Stimulated activated CD8-positive, alpha-beta memory T cell treated with anti-CD3 and anti-CD28 coated beads, Interleukin-7, amount 100 ng/mL, for 24 hours (primary cell): ENCODE results near the gene KRR1.
"Not testable (repeated sequence)": the region's sequence is repeated elsewhere in the genome, so short reads cannot be mapped to it uniquely, and the experiment has no call there.

Experiments used
- DNase-seq: peaks from one replicate; pipeline ENCODE4 v3.0.0-alpha.2; 2020; ENCODE audit warnings: low read depth

Gene KRR1

DNA sequence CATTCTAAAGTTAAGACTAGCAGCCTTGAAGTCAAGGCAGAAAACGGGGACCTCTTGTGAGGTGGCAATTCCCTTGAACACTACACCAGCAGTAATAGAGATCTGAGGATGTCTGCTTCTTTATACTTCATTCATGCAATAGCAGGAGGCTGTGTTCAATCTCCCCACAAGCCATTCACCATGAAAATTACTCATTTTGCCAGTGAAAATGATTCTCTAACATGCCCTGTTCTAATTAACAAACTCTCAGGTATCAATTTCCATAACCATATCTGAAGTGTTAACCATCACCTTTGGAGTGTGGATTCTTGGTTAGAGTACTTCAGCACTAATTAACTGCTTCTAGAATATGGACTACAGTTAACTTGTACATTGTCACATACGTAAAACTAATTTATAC lies 34.3 kb downstream of the KRR1 start:
- DNase-seq = no peak

DNA sequence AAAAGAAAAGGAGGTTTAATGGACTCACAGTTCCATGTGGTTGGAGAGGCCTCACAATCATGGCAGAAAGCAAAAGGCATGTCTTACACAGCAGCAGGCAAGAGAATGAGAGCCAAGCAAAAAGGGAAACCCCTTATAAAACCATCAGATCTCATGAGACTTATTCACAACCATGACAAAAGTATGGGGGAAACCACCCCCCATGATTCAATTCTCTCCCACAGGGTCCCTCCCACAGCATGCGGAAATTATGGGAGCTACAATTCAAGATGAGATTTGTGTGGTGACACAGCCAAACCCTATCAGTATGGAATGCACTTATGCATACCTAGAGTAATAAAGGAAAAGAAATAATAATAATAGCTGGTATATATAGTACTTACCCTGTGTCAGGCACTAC lies 35.3 kb downstream of the KRR1 start:
- peak; percentile 12 for DNase-seq

DNA sequence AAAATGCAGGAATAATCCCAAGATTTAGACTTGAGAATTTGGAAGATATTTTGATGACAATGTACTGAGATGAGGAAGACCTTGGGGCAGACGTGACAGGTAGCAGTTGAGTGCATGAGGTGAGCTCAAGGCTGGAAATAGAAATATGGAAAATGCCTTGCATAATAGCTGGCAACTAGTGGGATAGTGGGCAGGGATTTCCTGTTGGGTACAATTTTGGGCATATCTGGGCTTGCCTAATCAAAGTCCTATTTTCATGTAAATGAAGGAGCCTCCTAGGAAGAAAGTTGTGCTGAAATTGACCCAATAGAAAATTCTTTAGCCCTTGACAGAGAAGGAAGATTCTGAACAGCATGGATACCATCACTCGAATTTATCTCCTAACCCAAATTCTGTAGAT lies 37.3 kb downstream of the KRR1 start:
- no peak for DNase-seq

DNA sequence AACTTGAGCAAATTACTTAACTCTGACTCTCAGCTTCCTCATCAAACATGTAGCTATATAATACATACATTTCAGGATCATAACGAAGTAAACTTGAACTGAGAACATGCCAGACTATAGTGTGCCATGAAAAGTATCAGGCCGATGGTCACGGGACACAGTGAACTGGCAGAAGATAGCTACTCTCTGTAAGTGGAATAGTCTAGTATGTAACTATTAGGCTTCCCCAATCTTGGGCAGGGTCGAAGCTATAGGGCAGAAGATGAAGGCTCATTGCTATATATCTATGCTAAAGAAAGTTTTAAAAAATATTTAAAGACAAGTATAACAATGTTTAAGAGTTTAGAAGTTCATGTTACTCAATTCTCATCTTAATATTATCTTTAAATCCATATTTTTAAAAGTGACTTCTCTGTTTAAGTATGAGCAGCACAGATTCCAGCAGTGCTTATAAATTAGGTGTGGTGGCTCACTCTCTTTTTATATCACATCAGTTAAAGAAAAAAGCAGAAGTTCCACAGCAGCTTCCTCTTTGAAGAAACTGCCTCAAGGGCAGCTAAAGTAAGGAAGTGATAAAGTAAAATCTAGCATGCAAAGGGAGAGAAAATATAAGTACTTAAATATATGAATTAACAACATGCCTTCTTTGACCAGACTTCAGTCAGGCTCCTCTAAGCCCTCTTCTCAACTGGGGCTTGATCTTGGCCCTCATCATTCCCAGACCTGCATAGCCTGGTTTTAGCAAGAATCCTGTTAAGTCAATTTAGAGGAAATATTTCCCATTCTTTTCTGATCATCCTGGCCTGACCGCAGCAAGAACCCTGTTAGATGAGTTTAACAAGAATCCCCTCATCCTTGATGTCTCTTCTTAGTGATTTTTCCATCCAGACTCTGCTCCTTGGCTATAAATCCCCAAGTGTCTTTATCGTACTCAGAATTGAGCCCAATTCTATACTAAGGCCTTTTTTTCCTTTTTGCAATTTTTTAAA lies 39.2 kb downstream of the KRR1 start:
- no peak for DNase-seq

DNA sequence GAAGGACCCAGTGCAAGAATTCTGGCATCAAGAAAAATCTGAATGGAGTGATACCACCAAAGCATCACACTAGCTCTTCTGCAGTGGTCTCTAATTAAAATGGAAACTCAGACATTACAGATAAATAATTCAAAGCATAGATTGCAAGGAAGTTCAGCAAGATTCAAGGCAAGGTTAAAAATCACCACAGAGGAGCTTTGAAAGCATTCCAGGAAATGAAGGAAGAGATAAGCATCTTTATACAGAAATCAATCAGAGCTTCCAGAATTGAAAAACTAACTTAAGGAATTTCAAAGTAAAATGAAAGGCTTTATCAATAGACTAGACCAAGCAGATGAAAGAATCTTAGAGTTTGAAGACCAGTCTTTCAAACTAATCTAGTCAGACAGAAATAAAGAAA lies 51.2 kb downstream of the KRR1 start:
- DNase-seq = no peak

DNA sequence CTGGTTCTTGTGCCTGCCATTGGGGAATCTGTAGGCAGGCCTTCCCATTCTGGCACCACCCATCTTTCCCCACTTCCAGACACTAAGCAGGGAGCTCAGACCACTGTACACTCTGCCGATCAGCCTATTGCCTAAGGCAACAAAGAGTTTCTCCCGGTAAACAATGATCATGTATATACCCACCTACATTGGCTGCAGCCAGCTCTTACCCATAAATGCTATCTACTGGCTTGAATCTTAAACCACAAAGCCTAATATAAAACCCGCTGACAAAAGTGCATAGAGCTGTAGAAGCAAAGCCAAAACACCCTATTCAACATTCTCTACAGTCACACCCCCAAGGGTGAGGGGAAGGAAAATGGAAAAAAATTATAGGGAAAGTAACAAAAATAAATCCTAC lies 51.7 kb downstream of the KRR1 start:
- DNase-seq = no peak

DNA sequence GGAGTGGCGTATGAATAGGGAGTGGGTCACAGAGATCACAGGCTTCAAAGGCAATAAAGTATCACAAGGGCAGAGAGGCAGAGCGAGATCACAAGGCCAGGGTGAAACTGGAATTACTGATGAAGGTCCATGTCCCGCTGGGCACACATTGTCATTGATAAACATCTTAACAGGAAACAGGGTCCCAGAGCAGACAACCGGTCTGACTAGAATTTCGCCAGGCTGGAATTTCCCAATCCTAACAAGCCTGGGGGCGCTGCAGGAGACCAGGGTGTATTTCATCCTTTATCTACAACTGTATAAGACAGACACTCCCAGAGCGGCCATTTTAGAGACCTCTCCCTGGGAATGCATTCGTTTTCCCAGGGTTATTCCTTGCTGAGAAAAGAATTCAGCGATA lies 53.5 kb downstream of the KRR1 start:
- DNase-seq = not testable (repeated sequence)

DNA sequence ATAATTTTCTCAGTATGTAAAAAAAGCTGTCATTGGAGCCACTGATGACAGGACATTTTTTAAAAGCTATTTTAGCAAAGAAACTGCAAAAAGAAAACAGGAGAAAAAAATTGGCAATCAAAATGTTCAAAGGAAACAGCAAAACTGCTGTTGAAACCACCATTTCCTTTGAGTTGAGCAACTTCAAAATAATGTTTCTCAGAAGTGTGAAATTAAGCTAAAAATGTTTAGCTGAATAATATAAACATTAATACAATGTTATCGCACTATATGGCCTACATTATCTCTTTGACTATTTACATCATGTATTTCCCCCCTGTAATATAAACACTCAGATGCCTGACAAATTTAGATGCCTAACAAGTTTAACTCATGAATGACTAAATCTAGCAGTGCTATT lies 54.2 kb downstream of the KRR1 start:
- DNase-seq = no peak

DNA sequence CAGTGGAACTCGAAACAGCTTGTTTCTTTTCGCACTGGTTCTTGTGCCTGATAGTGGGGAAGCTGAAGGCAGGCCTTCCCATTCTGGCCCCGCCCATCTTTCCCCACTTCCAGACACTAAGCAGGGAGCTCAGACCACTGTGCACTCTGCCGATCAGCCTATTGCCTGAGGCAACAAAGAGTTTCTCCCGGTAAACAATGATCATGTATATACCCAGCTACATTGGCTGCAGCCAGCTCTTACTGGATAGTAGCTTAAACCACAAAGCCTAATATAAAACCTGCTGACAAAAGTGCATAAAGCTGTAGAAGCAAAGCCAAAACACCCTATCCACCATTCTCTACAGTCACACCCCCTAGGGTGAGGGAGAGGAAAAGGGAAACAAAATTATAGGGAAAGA lies 55.6 kb downstream of the KRR1 start:
- no peak for DNase-seq

DNA sequence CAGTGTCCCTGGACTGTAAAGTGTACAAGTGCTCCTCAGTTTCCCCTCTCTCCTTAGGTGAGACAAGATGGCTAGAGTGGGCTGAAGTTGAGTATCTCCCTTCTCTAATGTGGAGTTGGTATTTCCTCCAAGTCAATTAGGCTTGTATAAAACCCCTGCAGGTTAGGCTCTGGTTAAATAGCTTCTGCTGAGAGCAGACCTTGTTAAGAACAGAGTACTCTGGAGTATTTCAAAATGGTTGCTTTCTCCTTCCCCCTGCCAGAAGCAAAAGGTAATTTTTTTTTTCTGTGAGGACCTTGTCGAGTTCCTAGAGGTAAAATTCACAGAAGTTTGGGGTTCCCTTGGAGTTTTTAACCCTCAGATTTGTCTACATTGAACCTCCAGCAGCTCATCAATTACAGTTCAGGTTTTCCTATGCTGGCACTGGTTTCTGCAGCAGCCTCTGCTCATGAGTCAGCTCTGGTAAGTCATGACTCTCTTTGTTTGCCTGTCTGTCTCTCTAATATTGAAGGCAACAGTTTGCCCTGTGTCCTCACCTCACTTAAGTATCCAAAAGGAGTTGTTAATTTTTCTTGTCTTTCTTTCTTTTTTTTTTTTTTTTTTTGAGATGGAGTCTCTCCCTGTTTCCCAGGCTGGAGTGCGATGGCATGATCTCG lies 58.6 kb downstream of the KRR1 start:
- no peak for DNase-seq

DNA sequence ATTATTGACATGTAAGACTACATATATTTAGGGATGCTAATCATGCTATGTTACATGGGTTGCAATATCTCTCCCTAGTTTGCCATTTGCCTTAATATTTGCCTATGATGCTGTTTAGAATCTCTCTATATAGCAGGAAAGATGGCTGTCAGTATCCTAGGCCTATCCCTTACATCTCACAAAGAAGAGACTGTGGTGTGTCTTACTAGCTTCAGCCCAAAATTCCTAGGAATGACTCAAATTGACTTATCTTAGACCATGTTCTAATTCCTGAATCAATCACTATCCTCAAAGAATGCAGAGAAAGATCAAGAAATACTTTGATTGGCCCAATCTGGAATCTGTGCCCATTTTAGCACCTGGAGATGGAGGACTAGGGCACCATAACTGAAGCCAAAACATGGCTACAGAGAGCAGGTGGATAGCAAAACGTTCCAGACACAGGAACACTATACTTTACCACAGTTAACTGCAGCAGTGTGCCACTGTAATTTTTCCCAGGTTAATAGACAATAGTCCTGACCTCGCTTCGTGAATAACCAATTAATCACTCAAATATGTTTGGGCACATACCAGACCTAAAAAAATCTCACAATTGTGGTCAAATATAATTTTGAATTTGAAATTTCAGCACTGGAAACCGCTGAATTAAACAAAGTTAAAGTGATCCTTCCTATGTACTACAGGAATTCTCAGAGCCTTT lies 63.6 kb downstream of the KRR1 start:
- no peak for DNase-seq

DNA sequence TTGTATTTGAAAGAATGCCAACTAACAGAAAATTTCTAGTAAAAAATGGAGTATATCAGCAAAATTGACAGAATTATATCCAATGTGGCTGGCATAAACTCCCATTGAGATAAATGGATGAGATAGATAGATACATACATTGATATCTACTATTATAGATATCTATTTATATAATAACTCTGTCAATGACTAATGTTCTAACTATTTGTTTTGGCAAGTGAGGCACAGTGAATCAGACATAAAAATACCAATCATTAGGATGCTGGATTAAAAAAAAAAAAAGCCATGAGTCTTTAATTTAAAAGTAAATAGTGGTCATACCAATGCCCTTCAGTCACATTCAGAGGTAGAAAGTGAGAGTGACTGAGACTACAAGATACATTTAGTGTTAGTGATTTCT lies 64.6 kb downstream of the KRR1 start:
- no peak for DNase-seq

DNA sequence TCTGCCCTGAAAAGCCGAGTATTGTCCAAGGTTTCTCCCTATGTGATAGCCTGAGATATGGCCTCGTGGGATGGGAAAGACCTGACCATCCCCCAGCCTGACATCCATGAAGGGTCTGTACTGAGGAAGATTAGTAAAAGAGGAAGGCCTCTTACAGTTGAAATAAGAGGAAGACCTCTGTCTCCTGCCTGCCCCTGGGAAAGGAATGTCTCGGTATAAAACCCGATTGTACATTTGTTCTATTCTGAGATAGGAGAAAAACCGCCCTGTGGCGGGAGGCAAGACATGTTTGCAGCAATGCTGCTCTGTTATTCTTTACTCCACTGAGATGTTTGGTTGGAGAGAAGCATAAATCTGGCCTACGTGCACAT lies 66.3 kb downstream of the KRR1 start:
- DNase-seq = not testable (repeated sequence)

DNA sequence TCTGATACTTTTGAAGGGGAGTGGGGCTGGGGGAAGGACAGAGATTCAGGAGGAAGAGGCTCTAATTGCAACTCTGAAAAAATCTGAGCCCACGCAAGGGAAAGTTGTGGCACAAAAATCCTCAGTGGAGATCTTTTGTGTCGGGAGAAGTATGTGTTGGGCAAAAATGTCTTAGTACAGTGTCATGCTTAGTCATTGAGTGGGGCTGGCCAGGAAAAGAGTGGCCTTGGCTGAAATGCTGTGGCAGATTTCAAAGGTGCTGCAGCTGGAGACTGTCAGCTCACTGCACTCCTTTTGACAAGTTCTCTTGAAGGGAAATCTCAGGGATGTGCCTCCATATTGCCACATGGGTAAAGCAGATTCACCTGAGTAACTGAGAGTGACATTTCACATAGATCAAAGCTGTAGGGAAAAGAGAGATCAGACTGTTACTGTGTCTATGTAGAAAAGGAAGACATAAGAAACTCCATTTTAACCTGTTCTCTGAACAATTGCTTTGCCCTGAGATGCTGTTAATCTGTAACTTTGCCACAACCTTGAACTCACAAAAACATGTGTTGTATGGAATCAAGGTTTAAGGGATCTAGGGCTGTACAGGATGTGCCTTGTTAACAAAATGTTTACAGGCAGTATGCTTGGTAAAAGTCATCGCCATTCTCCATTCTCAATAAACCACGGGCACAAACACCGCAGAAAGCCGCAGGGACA lies 66.8 kb downstream of the KRR1 start:
- no peak for DNase-seq

DNA sequence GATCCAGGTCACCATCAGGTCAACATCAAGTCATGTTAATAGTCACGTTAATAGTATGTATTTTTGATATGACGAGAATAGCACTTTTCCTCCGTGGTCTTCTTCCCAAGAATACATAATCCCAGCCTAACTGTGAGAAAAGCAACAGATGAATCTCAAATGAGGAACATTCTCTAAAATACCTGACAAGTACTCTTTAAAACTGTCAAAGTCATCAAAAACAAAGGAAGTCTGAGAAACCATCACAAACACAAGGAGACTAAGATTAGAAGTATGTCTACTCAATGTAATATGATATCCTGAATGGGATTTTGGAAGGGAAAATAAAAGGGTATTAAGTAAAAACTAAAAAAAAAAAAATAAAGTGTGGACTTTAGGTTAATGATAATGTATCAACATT lies 67.7 kb downstream of the KRR1 start:
- DNase-seq = no peak

DNA sequence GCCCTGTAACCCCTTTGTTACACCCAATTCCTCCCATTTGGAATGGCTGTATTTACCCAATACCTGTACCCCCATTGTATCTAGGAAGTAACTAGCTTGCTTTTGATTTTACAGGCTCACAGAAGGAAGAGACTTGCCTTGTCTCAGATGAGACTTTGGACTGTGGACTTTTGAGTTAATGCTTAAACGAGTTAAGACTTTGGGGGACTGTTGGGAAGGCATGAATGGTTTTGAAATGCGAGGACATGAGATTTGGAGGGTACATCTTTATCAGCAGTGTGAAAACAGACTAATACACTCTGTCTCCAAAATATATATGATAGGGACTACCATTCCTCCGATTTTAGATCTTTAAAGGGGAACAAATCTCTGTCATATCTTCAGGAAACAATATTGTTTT lies 69.0 kb downstream of the KRR1 start:
- not testable (repeated sequence) for DNase-seq

DNA sequence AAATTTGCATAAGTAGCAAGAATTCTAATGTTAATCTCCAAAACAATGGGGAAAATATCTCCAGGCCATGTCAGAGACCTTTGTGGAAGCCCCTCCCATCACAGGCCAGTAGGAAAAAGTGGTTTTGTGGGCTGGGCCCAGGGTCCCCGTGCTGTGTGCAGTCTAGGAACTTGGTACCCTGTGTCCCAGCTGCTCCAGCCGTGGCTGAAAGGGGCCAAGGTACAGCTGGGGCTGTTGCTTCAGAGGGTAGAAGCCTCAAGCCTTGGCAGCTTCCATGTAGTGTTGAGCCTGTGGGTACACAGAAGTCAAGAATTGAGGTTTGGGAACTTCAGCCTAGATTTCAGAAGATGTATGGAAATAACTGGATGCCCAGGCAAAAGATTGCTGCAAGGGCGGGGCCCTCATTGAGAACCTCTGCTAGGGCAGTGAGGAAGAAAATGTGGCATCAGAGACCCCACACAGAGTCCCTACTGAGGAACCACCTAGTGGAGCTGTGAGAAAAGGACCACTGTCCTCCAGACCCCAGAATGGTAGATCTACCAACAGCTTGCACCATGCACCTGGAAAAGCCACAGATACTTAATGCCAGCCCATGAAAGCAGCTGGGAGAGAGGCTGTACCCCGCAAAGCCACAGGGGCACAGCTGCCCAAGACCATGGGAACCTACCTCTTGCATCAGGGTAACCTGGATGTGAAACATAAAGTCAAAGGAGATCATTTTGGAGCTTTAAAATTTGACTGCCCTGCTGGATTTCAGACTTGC lies 69.5 kb downstream of the KRR1 start:
- not testable (repeated sequence) for DNase-seq
